Measurements from ENCODE around the gene MED13L.
"Not testable (repeated sequence)": the region's sequence is repeated elsewhere in the genome, so short reads cannot be mapped to it uniquely, and the experiment has no call there.

MED13L gene

DNA sequence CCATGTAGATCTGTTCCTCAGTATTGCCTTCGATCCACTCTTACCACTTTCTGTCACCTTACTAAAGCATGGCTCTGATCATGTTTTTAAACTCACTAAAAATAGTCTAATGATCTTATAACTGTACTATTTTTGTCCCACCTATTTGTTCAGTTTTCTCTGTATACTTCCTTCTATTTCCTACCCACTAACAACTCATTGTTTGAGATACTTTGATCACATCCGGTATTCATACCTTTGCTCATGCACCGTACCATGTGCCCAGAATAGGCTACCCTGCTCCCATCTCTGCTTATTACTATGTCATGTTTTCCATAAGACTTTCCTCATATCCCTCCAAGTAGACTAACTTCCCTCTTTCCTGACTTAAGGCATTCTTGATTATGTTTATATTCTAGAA is 128.6 kb downstream of the MED13L start:
- no peak for DNase-seq

DNA sequence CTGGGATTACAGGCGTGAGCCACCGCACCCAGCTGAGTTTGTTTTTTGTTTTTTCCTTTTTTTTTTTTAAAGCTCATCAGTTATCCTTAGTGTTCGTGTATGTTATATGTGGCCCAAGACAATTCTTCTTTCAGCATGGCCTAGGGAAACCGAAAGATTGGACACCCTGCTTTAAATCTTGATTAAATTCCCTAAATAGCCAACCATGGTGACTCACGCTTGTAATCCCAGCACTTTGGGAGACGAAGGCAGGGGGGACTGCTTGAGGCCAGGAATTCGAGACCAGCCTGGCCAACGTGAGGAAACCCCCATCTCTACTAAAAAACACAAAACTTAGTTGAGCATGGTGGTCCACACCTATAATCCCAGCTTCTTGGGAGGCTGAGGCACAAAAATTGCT is 131.1 kb downstream of the MED13L start:
- DNase-seq: no peak

DNA sequence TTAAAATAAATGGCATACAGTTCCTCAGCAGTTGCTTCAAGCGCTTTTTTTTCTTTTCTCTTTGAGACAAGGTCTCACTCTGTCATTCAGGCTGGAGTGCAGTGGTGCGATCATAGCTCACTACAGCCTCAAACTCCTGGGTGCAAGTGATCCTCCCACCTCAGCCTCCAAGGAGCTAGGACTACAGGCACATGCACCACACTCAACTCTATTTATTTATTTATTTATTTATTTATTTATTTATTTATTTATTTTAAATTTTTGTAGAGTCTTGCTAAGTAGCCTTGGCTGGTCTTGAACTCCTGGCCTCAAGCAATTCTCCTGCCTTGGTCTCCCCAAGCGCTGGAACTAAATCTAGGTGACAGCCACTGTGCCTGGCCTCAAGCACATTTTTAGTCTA is 132.0 kb downstream of the MED13L start:
- DNase-seq: no peak

DNA sequence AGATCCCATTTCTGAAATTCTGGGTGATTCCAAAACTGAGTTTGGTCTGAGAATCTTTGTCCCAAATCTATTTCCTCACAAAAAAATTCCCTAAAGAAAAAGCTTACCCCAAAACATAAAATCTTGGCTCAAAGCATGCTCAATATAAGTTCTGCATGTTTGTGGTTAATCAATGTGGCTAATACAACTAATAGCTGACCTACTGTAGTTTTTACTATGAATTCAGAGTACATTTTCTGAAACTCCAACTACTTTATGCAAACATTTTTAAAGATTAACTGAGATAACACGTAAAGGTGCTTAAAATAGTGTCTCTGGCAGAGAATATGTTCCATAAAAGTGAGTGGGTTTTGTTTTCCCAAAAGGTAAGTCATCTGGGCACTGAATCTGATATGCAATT is 133.1 kb downstream of the MED13L start:
- no peak for DNase-seq

DNA sequence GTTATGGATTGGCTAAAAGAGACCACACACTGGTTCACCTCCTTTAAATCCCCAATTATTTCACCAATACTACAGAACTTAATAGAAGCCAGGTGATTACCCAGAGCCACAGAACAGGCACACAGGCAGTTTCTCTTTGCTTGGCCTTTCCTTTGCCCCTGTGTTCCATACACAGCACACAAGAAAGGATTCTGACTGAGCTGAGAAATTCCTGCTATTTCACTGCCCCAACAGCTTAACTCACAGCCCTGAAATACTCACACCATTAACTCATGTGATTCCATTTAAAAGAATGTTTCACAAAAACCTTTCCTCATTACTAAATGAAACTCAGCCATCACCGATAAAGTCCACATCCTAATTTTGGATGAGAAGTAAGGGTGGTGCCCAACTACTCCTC is 133.6 kb downstream of the MED13L start:
- no peak for DNase-seq

DNA sequence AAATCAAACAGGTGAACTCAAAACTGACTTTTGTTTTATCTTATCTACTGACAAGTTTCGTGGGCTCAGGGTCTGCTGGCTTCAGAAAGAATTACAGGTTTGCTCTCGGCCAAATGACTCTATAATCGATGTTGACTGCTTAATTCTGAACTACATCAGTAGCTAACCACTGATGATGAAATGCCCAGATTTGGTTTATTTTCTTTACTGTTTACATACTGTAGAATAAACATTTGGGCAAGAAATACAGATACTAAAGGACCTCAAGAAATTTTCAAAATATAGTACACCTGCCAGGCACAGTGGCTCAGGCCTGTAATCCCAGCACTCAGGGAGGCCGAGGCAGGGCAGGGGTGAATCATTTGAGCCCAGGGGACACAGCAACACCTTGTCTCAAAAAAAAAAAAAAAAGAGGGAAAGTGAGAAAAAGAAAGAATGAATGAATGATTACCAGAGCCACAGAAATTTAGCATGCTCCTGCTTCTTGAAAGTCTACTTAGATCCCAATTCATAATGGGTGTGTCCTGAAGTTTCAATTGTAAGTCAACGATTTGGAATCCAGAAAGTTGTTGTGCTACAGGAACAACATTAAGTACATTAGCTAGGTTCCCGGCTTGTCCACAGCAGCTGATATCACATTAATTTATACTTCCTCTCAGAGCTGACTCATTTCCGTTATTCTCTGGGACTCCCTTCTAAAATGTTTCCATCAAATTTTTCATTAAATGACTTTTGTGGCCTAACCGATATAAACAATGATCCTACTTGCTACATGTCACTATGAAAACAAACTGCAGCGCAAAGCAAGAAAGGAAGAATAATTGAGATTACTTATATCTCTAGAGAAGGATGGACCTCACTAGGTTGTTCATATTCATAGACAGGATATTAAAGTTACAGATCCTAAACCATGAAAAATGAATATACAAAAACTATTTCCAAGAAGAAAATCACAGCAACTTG is 134.3 kb downstream of the MED13L start:
- DNase-seq: no peak

DNA sequence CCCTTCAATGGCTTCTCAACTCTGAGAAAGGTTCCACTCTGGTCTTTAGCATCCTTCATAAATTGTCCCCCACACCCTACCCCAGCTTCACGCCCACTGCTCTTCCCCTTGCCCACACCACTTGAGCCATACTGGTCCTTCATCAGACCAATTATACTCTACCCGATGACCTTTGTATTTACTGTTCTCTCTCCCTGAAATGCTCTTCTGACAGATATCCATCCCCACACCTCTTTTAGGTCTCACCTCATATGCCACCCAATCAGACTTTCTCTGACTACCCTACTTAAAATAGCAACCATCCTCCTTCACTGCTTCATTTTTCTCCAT is 135.7 kb downstream of the MED13L start:
- DNase-seq: no peak

DNA sequence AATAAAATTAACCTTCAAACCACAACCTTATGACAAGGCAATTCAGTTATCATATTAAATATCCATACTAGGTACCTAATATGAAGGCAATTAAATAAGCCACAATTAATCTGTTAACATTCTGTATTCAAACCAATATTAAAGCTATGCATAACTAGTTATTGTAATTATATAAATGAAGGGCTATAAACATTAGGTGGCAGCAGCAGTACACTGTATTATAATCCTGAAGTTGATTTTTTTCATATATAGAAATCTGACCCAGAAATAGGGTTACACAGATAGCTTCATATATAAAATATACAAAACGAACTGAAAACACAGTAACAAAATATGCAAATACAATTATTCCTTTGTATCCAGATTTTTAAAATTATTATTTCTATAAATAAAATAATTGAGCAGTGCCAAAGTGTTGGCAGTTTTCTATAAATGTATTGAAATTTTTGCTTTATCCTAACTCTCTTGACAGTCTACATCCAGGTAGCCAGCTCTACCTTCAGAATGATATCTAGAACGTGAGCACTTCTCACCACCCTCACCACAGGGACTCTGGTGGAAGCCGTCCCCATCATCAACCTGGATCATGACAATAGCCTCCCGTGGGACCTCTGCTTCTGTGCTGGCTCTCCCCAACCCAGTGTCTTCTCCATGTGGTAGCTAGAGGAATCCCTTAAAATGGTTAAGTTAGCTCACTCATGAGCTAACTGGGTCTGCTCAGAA is 136.2 kb downstream of the MED13L start:
- DNase-seq: no peak

DNA sequence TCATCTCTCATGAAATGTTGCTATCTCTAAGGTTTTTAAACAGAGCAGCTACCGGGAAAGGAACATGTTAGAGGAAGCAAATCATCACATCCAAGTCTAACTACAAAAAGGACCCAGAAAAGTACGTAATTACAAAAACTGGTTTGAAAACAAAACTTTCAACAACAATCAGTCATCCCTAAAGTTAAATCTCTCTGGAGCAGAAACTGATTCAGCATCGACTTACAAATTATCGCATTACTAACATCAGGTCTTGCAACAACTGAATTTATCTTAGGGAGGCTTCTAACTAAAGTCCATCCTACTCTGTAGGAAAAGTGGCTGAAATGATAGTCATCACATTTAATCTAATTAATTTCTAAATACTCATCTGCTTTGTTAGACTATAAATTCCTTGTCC is 137.0 kb downstream of the MED13L start:
- DNase-seq: no peak

DNA sequence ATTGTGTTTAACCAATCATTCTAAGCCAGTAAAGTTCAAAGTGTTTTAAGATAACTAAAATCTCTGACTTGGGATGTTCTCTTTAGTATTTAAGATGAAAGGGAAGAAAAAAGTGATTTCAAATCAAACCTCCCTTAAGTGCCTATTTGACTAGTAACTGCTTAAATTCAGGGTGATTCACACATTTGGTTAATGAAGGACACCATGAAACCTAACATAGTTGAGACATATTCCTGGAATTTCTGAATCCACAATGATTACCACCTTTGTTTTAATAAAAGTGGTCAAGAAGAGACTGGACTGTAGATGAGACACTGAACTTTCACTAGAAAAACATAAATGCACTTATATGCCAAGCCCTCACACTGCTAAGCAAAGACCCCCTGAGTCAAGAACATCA is 138.7 kb downstream of the MED13L start:
- no peak for DNase-seq

DNA sequence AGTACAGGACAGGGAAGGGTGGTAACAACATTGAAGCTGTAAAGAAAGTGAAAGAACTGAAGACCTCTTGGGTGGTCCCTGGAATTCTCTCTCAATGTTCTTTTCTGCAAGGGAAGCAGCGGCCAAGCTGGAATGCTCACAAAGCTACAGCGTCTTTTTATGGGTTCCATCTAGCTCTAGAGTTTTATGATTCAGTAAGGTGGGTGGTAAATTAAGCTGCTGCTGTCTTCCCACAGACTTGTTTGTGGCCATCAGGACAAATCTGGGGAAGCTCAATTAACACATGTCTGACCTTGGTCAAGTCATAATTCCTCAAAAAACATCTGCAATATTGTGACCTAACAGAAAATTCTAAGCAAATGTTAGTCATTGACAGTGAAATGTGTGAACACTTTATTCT is 139.1 kb downstream of the MED13L start:
- DNase-seq: no peak

DNA sequence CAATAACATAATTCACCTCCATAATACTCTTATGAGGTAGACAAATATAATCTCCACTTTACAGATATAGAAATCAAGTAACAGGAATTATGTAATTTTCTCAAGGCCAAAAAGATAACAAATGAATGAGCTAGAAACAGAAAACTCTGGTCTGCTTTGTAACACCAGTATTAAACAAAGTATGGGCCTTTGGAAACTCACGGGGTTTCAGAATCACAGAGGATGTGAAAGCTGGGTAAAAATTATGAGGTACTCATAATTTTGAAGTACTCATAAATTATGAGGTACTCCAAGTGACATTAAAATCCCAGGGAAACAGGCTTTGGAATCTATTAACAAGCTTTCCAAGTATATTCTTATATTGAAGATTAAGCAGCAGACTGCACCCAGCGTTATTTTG is 140.2 kb downstream of the MED13L start:
- DNase-seq: no peak

DNA sequence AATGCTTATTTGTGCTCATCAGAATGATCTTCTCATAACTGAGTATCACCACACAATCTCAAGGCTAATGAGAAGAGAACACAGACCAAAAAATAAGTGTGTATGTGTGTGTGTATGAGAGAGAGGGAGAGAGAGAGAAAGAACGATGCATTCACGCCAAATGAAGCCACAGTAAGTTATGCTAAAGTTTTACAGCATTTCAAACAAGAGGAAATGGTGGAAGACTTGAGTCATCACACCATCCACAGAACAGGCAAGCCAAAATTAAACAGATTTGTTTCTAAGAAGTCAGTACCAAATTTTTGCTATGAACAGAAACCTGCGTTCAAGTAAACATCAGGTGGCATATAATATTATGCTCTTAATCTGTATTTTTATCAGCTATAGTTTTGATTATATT is 141.2 kb downstream of the MED13L start:
- no peak for DNase-seq

DNA sequence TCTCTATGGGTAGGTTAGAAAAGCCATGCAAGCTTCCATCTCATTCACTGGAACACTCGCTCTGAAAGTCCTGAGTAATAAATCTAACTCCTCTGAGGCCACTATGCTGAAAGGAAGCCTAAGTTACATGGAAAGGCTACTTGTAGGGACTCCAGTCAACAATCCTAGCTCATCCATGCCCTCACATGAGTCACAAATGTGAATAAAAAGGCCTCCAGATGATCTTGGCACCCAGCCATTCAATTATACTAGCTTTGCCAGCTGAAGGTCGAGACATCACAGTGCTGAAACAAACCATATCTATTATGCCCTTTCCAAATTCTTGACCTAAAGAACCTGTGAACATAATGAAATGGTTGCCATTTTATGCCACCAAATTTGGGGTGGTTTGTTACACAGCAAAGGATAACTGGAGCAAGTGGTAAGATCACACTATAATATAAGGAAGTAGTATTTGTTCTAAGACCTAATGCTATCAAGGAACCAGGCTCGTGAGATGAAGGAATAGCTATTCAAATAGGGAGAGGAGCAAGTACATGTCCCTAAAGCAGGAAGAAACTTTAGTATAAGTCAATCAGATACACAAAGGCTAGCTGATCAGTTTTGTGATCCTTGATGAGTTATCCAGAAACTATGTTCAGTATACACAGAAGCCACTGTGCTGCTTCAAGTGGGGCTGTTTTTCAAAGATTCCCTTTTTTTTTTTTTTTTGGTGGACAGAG is 142.1 kb downstream of the MED13L start:
- no peak for DNase-seq

DNA sequence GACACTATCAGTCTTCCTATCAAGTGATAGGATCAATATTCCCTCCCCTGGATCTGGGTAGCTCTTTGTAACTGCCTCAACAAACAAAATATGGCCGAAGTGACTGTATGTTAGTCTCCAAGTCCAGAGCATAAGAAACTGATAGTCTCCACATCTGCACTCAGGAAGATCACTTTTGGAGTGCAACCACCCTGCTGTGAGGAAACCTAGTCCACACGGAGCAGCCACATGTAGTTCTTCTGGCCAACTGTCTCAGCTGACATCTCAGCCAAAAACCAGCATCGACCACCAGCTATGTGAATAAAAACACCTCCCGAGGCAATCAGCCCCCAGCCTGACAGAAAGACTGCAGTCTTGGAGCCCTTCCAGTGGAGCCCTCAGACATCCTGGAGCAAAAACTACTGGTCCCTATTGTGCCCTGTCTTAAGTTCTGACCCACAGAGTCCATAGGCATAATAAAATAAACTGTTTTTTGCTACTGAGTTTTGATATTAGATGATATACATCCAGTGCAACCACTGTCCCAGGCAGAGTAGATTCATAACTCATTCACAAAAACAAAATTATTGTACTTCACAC is 143.8 kb downstream of the MED13L start:
- DNase-seq: no peak

DNA sequence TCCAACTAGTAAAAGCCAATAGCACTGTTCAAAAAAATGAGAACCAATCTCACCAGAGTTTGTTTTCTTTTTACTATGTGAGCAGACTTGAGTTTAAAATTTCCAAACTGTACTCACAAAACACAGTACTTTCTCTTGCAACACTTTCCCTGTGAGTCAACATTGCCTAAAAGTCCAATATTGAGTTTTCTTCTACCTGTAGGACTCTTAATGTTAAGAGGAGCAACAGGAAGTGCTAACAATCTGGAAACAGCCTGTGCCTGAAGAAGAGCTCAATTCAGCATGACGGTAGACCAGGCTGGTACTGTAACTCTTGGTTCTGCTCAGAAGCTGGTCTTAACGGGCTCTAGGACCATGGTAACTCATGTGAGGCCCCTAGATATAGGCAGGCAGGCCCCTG is 144.3 kb downstream of the MED13L start:
- no peak for DNase-seq

DNA sequence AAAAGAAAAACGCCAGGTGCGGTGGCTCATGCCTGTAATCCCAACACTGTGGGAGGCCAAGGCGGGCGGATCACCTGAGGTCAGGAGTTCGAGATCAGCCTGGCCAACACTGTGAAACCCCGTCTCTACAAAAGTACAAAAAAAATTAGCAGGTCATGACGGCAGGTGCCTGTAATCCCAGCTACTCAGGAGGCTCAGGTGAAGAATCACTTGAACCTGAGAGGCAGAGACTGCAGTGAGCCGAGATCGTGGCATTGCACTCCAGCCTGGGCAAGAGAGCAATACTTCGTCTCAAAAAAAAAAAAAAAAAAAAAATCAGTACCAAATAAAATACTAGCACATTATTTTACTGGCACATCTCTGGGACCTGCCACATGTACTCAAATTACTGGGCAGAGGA is 145.5 kb downstream of the MED13L start:
- DNase-seq: not testable (repeated sequence)

DNA sequence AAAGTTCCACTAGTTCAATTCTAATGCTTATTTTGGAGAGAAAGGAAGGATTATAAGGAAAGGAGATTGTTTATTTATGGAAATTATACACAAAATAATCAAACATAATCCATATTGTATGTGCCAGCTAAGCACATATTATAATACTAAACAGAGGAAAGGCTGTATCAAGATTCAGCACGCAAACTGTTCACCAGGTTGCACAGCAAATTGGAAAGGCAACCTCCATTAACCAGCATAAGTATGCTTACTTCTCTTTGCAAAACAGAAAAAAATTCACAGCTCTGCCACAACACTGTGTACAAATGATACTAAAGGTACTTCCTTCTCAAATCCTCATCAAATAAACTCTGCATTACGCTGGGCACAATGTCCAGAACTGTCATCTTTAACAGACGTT is 146.3 kb downstream of the MED13L start:
- no peak for DNase-seq

DNA sequence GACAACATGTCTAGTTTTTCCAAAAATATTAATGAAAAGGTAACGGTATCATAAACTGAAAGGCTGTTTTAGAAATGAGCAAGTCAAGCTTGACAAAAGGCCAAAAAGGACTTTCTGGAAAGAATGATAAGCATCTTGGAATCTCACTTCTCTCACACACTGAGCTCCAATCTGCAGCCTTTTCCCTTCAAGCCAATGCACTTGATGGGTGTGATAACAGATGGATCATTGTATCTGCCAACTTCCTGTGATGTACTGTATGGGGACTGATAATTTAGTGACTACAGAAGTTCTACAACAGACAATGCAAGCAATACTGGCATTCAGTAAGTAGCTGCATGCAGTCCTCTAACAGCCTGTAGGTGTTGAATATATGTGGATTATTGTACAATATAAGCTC is 147.1 kb downstream of the MED13L start:
- no peak for DNase-seq

DNA sequence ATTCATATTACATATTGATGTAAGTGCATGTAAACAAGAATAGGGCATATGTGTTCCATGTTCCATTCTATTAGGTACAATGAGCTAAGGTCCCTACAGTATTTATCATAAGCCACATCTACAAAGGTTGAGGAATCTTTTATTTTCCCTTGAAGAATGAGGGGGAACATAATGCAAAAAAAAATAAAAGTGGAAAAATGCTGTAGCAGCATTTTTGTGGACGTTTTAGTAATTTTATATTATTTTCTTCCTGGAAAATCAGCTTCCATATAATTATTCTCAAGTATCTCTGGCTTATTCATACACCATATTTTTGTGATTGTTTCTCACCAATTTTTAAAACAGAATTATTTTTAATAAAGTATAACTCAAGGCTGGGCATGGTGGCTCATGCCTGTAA is 148.7 kb downstream of the MED13L start:
- DNase-seq: no peak

DNA sequence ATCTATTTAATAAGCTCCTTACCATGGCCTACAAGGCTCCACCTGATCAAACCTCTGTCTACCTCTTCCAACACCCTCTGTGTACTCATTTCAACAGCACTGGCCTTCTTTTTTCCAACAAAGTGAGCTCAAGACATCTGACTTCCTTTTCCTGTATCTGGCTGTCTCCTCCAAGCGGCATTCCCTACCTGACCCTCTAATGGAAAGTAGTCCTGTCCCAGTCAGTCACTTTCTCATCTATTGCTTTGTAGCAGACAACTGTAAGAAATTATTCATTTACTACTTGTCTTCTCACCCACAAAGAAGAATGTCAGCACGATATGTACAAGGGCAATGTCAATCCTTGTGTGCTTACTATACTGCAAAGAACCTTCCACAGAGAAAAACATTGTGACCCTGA is 149.6 kb downstream of the MED13L start:
- DNase-seq: no peak

DNA sequence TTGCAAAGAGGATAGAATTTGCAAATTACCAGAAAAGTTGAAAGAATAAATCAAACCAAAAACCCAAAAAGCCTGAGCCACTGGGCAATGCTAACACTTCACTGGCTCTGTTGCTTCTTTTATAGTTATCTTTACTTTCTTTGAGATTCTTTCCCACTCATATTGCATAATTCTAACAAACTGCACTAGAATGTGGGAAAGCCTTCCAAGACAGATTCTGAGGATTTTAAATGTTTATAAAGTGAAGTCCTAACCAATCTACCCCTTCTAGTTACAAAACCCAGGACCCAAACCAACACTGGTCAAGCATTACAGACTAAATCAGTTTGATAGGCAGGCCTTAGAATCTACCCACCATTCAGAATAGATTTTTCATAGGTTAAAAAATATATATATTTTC is 150.9 kb downstream of the MED13L start:
- no peak for DNase-seq

DNA sequence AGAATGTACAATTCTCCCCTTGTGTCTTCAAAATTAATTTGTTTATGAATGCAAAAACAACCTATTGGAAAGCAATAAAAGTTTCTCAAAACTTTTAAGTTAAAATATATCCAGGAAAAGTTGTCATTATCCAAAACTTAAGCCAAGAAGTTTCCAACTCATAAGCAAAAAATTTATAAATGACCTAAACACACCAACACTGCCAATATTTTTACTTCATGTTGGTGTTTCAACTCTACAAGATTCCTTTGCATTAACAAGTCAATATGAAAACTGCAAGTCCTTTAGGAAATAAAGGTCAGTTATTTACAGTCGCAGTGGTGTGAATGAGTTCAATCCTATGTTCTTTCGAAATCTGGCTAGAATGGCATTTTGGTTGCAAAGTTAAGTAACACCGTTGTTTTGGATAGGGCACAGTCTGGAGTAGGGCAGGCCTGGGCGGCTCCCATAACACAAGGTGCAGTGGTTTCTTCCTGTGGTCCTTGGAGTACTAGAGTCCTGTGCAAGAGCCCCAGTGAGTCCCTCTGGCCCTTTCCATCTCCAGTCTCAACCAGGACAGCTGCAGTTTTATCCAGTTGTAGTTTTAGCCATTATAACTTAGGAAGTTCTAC is 151.4 kb downstream of the MED13L start:
- no peak for DNase-seq
